C4-2B (cell line): ENCODE results near the gene SLC38A9.

ENCODE experiments used
- ZFX ChIP-seq: fragments of 450-650 bp; IDR thresholded peaks from 2 replicates; pipeline ENCODE4 v1.6.1; 2017
- TF ChIP-seq, protein P1 (sequence below): fragments of 450-650 bp; conservative IDR thresholded peaks from 2 replicates; pipeline ENCODE4 v1.5.1; 2017; ENCODE audit warnings: mild to moderate bottlenecking

DNA sequence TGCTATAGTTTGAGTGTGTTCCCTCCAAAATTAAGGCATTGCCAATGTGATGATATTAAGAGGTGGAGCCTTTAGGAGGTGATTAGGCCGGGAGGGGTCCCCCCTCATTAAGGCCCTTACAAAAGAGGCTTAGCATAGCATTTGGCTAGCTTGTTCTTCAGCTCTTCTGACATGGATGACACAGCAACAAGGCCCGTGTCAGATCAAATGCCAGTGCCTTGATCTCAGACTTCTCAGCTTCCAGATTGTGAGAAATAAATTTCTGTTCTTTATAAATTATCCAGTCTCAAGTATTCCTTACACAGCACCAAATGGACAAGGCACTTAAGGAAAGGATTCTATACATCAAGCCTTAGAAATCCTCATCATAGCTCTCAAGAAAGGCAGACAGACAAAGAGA lies 31.8 kb downstream of the SLC38A9 start:
- TF ChIP-seq, protein P1, sequence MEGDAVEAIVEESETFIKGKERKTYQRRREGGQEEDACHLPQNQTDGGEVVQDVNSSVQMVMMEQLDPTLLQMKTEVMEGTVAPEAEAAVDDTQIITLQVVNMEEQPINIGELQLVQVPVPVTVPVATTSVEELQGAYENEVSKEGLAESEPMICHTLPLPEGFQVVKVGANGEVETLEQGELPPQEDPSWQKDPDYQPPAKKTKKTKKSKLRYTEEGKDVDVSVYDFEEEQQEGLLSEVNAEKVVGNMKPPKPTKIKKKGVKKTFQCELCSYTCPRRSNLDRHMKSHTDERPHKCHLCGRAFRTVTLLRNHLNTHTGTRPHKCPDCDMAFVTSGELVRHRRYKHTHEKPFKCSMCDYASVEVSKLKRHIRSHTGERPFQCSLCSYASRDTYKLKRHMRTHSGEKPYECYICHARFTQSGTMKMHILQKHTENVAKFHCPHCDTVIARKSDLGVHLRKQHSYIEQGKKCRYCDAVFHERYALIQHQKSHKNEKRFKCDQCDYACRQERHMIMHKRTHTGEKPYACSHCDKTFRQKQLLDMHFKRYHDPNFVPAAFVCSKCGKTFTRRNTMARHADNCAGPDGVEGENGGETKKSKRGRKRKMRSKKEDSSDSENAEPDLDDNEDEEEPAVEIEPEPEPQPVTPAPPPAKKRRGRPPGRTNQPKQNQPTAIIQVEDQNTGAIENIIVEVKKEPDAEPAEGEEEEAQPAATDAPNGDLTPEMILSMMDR = no peak
- TF ChIP-seq ZFX = no peak
